Measurements from ENCODE around the gene HLA-E. TPM values are rescaled to one million over a fixed set of nuclear protein-coding genes. Genes with fewer than 3 reads are reported as not detected.

Gene HLA-E
- total RNA-seq, 2 experiments from 2014 or later, result 493 to 499 TPM

GRCh38 chr6:30462482-30462881, 26.8 kb upstream of the HLA-E start:
- intact Hi-C loops (cut with micrococcal nuclease), result no loop called here
- Mint-ChIP-seq H3K4me1 (ENCODE audit: low read depth) (peaks cover 20% of the 10 kb centered on the region), H3K36me3 (ENCODE audit: low read depth) (no peaks in the 10 kb centered on the region), H3K4me3 (no peak overlapping the region), H3K27ac (no peak overlapping the region), H3K27me3 (peaks cover 88% of the 10 kb centered on the region), H3K9me3 (peaks cover 12% of the 10 kb centered on the region)
- POLR2A ChIA-PET, result interaction anchor here (1.0 kb wide), 1 partner anchor 10 kb away, joined by 5 read pairs; no protein-coding TSS in a partner anchor
- DNase-seq (no peak), ATAC-seq (no peak)
- TF ChIP-seq CTCF (IDR thresholded peaks at IDR 0.05), result no peak
- CTCF ChIA-PET, result interaction anchor here (1.2 to 11.0 kb wide), 4 partner anchors 9 to 83 kb away, joined by 3 to 115 read pairs (median 46); no protein-coding TSS in a partner anchor

GRCh38 chr6:30463242-30463641, 26.1 kb upstream of the HLA-E start:
- Mint-ChIP-seq H3K27ac (no peak overlapping the region), H3K36me3 (ENCODE audit: low read depth) (no peaks in the 10 kb centered on the region), H3K9me3 (peaks cover 12% of the 10 kb centered on the region), H3K4me3 (no peak overlapping the region), H3K4me1 (ENCODE audit: low read depth) (peaks cover 20% of the 10 kb centered on the region), H3K27me3 (peaks cover 85% of the 10 kb centered on the region)
- CTCF ChIA-PET, result interaction anchor here (0.7 to 11.0 kb wide), 8 partner anchors 10 to 134 kb away, joined by 3 to 115 read pairs (median 3); no protein-coding TSS in a partner anchor
- intact Hi-C loops (cut with micrococcal nuclease), result no loop called here
- ATAC-seq, result no peak
- DNase-seq, result no peak
- no peak for TF ChIP-seq CTCF (IDR thresholded peaks at IDR 0.05)
- POLR2A ChIA-PET, result interaction anchor here (0.8 to 2.0 kb wide), 5 partner anchors 10 to 151 kb away, joined by 3 to 7 read pairs (median 4); no protein-coding TSS in a partner anchor

- H3K36me3 Mint-ChIP-seq (ENCODE audit: low read depth), result no peaks in the 10 kb centered on the region
- ATAC-seq, result peak; percentile 64
- DNase-seq, result peak; percentile 78
- H3K4me1 Mint-ChIP-seq (ENCODE audit: low read depth), result peaks cover 20% of the 10 kb centered on the region
- intact Hi-C loops (cut with micrococcal nuclease), result no loop called here
- peaks cover 12% of the 10 kb centered on the region for H3K9me3 Mint-ChIP-seq
- no peak overlapping the region for H3K4me3 Mint-ChIP-seq
- CTCF ChIA-PET, result interaction anchor here (0.7 to 11.0 kb wide), 10 partner anchors 10 to 133 kb away, joined by 3 to 115 read pairs (median 4); no protein-coding TSS in a partner anchor
- POLR2A ChIA-PET, result interaction anchor here (0.8 to 2.0 kb wide), 6 partner anchors 9 to 151 kb away, joined by 3 to 7 read pairs (median 4); no protein-coding TSS in a partner anchor
- no peak for TF ChIP-seq CTCF (IDR thresholded peaks at IDR 0.05)
- peaks cover 86% of the 10 kb centered on the region for H3K27me3 Mint-ChIP-seq
- H3K27ac Mint-ChIP-seq, result no peak overlapping the region
These were observed 25.4 kb upstream of the HLA-E start for GRCh38 chr6:30463651-30464618.

GRCh38 chr6:30465595-30466306, 23.6 kb upstream of the HLA-E start:
- Mint-ChIP-seq H3K36me3 (ENCODE audit: low read depth) (no peaks in the 10 kb centered on the region), H3K9me3 (no peaks in the 10 kb centered on the region), H3K4me1 (ENCODE audit: low read depth) (peaks cover 20% of the 10 kb centered on the region), H3K27me3 (peaks cover 83% of the 10 kb centered on the region), H3K27ac (no peak overlapping the region), H3K4me3 (peak overlapping the region; percentile 75)
- intact Hi-C loops (cut with micrococcal nuclease), result no loop called here
- ATAC-seq (no peak), DNase-seq (no peak)
- ChIA-PET POLR2A (interaction anchor here (0.9 to 2.2 kb wide), 3 partner anchors 14 to 92 kb away, joined by 3 to 5 read pairs (median 3); no protein-coding TSS in a partner anchor), CTCF (interaction anchor here (0.6 to 11.0 kb wide), 10 partner anchors 12 to 207 kb away, joined by 3 to 115 read pairs (median 4); partner anchors contain the start of gene DHX16)
- no peak for TF ChIP-seq CTCF (IDR thresholded peaks at IDR 0.05)

Measured in activated CD8-positive, alpha-beta T cell treated with anti-CD3 and anti-CD28 coated beads for 36 hours (primary cell).